ENCODE data around the gene SUOX.
"Not testable (repeated sequence)": the region's sequence is repeated elsewhere in the genome, so short reads cannot be mapped to it uniquely, and the experiment has no call there.

The SUOX gene

GRCh38 chr12:55984861-55985260 lies 12.2 kb upstream of the SUOX start:
- DNase-seq: no peak

DNA sequence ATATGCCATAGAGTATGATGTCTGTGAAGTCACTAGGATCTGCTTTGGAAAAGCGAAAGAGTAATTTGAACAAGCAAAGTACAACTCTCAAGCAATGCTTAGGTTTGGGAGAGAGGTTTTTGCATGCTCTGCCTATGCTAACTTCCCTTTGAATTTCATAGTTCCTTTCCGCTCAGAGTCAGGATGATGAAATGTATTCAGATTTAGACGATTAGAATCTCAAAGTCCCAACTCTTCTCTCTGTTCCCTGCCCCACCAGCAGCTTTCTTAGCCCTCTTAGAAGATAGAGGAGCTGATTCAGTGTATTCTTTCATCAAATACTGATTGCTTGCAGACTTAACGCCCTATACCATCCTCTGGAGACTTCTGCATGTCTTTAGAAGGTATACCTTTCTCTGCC lies 11.7 kb upstream of the SUOX start:
- no peak for DNase-seq

- DNase-seq: not testable (repeated sequence)
Observed at GRCh38 chr12:55985976-55986375, 11.1 kb upstream of the SUOX start.

- DNase-seq: no peak
Observed at GRCh38 chr12:55991110-55991509, 6.0 kb upstream of the SUOX start.

GRCh38 chr12:55993230-55993853 lies 3.7 kb upstream of the SUOX start:
- DNase-seq: no peak

DNA sequence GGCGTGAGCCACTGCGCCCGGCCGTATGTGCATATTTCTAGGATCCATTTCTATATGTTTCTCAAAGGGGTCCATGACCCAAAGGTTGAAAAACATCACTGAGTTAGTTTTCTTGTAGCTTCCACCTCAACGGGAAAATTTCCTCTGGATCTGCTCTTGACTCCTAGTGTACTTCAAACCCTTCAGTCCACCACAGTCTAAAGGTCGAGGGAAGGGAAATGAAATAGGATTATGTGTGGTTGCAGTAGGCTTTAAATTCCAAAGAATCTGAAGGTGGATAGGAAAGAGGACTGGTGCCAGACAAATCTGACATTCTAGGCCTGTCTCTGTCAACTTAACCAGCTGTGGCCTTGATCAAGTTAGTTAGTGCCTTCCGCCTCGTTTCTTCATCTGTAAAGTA lies 1.7 kb upstream of the SUOX start:
- DNase-seq: no peak

DNA sequence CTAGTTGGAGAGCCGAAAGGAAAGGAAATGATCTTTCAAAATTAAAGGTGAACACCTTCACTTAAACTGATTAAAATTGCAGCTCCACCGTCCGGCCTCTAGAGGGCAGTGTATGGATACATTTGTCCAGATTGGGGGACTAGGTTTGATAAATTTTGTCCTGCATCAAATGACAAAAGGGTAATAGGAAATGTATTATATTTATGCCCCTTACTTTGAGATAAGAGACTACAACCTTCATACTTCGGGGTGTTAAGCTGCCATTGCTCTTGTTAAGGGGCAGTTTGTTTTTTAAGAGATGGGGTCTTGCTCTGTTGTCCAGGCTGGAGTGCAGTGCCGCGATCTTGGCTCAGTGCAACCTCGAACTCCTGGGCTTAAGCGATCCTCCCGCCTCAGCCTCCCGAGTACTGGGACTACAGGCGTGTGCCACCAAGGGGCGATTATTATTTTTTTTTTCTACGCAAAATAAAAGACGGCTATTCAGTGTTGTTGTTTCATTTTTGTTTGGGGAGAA lies 818 bp upstream of the SUOX start:
- peak; percentile 73 for DNase-seq

GRCh38 chr12:55997535-55997859 lies 421 bp downstream of the SUOX start:
- peak; percentile 11 for DNase-seq

GRCh38 chr12:55999522-55999921 lies 2.4 kb downstream of the SUOX start:
- not testable (repeated sequence) for DNase-seq

DNA sequence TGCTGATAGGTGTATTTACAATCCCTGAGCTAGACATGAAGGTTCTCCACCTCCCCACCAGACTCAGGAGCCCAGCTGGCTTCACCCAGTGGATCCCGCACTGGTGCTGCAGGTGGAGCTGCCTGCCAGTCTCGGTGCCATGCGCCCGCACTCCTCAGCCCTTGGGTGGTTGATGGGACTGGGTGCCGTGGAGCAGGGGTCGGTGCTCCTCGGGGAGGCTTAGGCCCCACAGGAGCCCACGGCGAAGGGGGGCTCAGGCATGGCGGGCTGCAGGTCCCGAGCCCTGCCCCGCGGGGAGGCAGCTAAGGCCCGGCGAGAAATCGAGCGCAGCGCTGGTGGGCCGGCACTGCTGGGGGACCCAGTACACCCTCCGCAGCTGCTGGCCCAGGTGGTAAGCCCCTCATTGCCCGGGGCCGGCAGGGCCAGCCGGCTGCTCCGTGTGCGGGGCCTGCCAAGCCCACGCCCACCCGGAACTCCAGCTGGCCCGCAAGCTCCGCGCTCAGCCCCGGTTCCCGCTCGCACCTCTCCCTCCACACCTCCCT lies 3.0 kb downstream of the SUOX start:
- DNase-seq: not testable (repeated sequence)

- DNase-seq: no peak
Observed at GRCh38 chr12:56001487-56002100, 4.5 kb downstream of the SUOX start.

GRCh38 chr12:56003376-56003775 lies 6.3 kb downstream of the SUOX start:
- DNase-seq: not testable (repeated sequence)

- no peak for DNase-seq
Observed at GRCh38 chr12:56004211-56004610, 7.1 kb downstream of the SUOX start.

DNA sequence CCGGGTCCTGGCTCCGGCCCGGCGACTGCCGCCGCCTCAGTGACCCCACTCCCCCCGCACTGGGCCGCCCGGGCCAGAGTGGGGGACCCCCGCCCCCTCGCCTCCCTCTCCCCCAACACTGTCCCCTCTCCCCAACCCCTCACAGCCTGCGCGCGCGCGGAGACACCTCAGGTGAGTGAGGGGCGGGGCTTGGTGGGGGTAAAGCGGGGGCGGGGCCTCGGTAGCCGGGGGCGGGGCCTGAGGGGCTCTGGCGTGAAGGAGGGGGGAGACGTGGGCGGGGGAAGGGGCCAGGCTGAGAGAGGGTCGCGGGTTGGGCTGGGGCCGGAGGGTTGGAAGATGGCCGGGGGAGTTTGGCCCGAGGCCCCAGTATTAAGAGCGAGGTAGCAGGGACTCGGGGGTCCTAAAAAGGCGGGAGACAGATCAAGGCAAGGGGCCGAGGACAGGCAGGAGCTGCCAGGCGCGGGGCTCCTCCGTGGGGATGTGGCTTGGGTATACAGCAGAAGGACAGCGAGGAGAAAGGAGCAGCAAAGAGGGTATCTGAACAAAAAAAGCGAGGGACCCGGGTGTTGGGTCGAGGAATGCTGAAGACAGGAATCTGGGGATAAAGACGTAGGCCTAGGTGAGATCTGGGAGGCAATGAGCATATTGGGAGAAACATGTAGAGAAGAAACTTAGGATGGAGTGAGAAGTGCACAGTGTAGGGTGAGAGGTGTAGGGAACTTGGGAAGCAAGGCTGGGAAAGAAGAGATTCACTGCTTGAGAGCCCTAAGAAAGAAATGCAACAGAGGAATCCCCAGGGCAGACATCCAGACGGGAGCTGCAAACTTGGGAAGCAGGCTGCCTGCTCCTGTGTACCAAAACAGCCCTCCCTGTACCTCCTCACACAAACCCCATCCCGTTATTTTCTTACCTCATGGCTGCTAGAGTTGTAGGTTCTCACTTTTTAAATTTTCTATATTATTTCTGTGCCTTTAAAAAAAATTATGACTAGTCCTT lies 10.8 kb downstream of the SUOX start:
- DNase-seq: peak; percentile 71

- no peak for DNase-seq
Observed at GRCh38 chr12:56010111-56010570, 13.1 kb downstream of the SUOX start.

- DNase-seq: no peak
Observed at GRCh38 chr12:56011509-56012090, 14.5 kb downstream of the SUOX start.

GRCh38 chr12:56013482-56013881 lies 16.4 kb downstream of the SUOX start:
- DNase-seq: no peak

- DNase-seq: peak; percentile 76
Observed at GRCh38 chr12:56014205-56014604, 17.1 kb downstream of the SUOX start.

DNA sequence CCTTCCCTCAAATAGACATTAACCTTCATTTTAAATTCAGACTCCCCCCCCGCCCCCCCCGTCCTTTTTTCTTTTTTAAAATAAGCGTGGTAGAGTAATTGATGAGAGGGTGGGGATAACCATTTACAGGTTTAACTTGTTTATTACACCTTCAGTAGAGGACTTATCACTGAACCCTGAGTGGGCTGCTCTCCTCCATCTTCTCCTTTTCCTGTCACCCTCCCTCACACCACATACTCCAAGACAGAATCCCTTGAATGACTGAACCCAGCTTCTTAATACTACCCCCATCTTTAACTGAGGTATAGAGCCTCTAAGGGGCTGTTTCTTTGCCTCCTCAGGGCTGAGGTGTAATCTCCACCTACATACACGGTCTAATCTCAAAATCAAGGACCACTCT lies 20.1 kb downstream of the SUOX start:
- DNase-seq: no peak

- DNase-seq: no peak
Observed at GRCh38 chr12:56018356-56018755, 21.3 kb downstream of the SUOX start.

DNA sequence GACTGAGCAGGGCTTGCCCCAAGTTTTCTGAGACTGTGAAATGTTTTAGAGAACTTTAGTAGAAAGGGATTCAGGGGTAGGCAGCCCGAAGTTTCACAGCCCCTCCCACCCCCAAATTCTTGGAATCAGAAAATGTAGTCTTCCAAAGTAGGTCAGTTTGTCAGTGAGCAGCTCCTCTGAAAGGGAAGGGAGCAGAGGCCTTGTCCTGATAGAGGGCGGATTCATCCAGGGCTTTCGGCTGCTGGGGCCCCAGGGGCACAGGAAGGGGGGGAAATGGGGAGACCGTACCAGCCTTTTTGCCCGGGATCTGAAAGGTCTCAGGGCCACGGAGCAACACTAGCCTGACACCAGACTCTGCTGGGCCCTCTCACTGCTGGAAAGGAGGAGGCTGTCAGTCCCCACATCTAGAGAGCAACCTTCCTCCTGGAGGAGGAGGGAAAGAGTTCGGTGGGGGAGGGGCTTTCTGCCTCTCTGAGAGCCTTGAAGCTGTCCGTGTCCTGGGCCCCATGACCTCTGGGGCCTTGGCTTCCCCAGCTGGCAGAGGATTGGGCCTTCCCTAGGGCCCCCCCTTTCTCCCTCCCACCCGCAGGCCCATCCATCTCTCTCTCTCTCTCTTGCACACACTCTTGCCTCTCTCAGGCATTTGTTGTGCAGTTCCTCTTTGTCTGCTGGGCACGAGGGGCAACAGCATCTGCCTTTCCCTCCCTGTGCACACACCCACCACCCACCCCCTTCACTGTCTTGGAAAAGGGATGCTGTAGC lies 23.5 kb downstream of the SUOX start, which contains the start of gene IKZF4:
Gene IKZF4, plus strand, starts transcription at position 621 of the 762 bp plus-strand sequence. CDS start 451 bp downstream, outside the sequence.
- no peak for DNase-seq
